Measurements from ENCODE around the gene NFILZ.

NFILZ gene, protein sequence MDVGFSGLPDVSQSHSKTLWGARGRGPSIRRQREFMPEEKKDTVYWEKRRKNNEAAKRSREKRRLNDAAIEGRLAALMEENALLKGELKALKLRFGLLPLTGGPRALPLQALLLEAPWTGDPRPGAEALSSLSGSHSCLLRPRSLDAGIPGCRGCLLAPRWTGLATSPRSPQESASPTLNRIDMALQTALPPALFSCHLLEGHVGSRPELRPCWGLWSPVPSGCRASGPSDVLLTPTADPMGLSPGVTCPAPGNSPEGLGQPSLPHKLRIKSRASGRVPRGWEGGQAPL

DNA sequence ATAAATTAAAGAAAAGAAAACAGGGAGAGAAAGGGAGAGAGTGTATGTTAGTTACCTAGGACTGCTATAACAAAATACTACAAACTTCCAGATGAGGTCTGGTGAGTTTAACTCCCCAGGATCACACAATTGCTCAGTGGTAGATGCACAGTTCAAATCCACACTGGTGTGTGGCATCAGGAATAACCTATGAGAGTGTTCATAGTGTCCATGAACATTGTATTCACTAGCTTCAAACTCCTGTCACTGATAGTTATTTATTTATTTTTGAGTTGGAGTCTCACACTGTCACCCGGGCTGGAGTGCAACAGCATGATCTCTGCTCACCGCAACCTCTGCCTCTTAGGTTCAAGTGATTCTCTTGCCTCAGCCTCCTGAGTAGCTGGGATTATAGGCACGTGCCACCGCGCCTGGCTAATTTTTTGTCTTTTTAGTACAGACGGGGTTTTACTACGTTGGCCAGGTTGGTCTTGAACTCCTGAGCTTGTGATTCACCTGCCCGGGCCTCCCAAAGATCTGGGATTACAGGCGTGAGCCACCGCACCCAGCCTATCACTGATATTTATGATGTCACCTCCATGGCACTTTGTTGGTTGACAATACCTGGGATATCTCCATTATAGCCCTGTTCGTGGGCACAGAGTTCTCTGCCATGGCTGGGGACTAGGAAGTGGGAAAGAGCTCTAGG lies at the start of gene NFILZ:
Gene NFILZ (plus strand): TSS at position 638 of the 688 bp plus-strand sequence. CDS start 46,133 bp downstream, outside the sequence.
- DNase-seq = no peak

DNA sequence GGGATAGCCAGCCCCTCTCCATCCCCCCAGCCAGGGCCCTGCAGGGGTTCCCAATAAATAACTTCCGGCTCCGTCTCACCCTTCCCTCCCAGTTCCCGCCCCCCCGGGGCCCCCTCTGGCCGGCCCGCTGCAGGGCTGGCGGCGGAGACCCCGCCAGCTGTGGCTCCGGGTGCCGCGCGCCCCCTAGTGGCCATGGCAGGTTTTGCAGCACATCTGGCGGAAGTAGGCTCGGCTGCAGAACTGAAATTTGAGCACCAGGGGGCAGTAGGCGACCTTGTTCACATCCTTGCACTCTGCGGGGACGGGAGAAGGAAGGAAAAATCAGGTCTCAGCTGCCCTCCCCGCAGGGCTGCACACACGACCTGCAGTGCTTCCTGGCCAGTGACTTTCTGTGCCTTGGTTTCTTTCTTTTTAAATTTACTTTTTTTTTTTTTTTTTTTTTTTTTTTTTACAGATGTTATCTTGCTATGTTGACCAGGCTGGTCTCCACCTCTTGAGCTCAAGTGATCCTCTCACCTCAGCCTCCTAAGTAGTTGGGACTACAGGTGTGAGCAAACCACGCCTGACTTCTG lies 49.6 kb upstream of the NFILZ start:
- DNase-seq = peak; percentile 49

DNA sequence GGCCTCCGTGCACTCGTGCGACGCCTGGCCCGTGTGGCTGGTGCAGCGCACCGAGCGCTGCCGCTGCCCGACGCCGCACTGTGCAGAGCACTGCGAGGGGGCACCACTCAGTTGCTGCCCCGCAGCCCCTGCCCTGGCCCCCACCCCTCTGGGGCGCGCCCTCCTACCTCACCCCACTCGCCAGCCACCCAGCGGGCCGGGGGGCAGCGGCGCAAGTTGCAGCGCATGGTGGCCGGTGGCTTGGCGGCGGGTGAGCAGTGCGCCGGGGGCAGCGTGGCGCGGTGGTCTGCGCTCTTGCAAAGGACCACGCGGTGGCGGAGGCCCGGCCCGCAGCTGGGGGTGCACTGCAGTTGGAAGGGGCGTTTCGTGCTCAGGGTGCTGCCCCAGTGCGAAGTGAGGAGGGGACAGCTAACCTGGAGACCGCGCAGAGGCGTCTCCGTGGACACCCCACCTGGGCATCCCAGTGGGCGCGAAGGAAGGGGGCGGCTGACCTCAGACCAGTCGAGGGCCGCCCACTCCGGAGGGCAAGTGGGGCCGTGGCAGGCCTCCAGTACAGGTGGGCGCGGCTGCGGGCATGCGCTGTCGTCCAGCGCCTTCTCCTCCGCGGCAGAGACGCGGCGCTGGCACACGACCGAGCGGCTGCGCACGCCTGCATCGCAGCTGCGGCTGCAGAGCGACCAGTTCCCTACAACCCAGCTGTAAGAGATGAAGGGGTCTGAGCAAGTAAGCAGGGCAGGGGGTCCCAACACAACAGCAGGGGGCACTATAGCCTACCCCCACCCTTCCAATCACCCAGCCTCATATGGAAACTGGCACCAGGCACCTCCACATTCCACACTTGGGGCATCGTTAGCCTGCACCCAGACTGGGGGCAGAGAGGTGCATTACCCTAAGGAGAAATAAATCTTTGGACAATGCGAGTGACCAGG lies 45.2 kb upstream of the NFILZ start:
- DNase-seq = no peak

DNA sequence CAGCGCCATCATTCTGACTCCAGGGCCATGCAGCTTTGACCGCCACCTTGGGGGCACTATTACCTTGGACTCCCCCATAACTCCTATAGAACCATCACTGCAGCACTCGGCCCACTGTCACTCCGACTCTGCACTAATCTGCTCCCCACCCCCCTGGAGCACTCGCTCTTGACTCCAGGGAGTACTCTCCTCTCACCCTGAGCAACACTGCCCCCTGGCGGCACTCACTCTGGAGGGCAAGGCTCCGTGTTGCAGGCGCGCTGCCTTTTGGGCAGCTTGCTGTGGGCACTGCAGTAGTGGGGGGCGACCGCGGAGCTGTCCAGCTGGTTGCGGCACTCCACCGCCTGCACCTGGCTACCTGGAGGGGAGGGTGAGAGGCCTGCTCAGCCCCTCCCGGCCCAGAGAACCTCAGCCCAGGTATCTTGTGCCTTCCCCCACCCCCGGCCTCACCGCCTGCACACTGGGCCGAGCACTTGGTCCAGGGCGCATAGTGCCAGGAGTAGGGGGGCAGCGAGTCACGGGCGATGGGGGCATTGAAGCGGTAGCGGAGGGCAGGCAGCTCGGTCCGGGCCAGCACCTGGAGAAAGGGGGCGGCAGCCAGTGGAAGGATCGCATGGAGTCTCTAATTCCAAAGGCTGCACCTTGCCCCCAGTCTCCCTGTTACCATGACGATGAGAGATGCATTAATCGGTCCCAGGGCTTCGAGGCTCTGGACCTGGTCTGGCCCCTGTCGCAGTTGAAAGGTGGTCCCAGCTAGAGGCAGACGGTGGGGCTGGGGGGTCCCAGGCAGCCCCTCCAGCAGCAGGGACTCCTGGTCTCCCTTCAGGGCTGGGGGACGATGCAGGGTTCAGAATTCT lies 44.3 kb upstream of the NFILZ start:
- no peak for DNase-seq

DNA sequence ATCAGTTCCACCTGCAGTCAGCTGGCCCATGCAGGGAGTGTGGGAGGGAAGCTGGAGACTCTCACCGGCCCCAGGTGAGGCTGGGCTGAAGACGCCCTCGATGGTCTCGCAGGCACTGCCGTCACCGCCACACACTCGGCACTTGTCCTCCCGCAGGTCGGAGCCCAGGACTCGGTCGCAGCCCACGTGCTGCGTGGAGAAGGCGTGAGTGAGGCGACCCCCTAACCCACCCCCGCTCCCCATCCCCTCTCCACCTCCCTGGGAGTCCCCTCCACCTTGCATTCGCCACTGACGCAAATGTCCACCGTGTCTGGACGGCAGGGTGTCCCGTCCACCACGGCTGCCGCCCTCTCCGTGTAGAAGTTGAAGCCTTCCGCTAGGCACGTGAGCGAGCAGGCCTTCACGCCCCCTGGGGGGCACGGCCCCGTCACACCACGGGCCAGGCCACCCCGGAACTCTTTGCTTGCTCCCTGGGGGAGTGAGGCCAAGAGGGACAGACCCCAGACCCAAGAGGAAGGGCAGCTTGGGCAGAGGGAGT lies 41.2 kb upstream of the NFILZ start:
- DNase-seq = no peak

DNA sequence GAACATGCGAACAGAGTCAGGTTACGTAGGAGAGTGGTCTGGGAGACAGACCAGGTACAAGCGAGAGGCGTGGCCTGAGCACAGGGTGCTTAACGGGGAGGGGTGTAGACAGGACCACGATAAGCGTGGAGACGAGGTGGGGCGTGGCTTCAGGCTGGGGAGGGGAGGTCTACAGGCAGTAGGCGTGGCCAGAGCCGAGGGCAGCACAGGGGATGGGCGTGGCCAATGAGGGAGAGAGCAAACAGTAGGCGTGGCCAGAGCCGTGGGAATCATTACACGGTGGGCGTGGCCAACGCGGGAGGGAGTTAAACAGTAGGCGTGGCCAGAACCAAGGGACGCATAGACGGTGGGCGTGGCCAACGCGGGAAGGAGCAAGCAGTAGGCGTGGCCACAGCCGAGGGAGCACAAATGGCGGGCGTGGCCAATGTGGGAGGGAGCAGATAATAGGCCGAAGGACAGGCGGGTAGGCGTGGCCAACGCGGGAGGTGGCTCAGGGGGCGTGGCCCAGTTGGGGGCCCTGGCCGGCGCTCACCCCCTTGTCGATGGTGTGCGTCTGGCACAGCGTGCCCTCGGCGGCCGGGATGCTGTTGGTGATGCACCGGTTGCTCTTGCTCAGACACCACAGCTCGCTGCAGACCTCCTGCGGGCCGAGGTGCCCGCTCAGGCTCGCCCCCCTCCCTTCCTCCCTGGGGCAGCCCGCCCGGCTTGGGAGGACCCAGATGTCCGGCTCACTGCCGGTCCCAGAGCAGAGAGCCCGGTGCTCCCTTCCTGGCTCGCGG lies 38.0 kb upstream of the NFILZ start:
- peak; percentile 80 for DNase-seq

DNA sequence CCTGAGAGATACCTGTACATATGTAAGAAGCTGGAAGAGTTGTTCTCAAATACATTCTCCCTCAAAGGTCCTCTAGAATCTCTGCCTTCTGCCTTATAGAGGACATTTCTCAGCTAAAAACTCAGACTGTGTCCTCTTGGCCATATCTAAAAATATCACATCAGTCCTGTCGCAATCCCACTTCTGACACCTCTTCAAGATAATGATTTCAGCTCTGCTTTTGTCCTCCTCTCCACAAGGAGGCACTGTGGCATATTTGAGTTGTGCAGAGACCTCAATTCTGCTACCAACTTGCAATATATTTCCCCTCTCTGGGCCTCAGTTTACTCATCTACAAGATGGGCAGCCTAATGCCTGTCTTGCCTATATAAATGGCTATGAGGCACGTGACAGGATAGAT lies 36.5 kb upstream of the NFILZ start:
- DNase-seq = no peak

DNA sequence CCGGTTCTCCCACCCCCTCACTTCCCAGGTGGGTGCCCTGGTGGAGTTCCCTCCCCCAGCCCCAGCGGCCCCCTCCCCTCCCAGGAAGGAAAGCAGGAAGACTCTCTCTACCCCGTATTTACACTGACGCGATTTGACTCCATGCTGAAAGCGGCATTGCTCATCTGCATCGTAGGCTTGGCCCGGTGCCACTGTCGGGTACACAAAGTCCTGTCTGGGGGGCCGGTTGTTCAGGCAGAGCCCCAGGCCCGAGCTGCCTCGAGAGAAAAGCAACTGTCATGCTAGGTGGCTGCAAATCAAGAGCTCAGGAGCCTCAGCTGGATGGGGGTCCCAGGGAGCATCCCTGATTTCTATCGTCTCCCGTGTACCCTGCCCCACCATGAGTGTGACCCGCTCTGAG lies 34.8 kb upstream of the NFILZ start:
- no peak for DNase-seq

DNA sequence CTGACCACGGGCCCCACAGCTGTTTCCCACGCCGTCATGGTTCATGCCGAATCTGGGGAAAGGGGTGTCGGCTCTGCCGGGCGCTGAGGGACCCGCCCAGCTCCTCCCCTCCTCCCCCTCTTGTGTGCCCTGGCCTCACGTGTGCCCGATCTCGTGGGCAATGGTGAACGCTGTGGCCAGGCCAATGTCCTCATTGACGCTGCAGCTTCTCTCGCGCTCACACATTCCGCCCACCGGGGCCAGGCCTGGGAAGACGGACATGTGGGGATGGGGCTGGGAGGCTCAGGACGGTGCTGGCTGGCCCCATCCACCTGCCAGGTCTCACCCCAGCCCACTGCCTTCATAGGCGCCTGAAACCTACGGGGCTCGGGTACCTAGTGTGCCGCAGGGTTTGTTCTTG lies 34.3 kb upstream of the NFILZ start:
- DNase-seq = no peak

DNA sequence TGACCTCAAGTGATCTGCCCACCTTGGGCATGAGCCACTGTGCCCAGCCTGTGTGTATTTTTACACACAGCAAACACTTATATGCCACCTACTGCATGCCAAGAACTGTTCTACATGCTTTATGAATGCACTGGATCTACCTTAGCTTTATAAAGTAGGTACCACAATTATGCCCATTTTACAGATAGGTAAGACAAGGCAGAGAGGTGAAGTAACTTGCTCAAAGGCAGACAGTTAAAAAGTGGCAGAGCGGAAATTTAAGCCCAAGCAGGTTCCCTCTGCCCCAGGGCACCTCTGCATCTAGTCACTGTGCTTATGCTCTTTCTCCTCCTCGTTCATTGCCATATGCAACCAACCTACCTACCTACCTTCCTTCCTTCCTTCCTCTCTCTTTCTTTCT lies 30.4 kb upstream of the NFILZ start:
- no peak for DNase-seq

DNA sequence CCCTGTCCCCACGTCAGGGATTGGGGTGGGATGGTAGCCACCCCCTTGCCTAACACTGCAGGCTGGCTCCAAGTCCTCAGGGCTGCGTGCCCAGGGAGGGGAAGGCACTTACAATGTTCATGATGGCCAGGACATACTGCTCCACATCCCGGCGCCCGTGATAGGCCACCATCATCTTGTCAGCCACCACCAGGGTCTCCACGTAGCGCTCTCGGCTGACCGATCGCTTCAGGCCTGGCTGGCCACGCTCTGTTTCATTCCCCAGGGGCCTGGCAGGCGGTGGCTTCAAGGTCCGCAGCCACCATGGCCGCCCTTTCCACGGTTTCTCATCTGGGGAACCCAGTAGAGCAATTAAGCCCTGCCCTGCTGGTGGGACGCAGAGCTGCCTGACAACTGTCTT lies 29.6 kb upstream of the NFILZ start:
- DNase-seq = no peak

DNA sequence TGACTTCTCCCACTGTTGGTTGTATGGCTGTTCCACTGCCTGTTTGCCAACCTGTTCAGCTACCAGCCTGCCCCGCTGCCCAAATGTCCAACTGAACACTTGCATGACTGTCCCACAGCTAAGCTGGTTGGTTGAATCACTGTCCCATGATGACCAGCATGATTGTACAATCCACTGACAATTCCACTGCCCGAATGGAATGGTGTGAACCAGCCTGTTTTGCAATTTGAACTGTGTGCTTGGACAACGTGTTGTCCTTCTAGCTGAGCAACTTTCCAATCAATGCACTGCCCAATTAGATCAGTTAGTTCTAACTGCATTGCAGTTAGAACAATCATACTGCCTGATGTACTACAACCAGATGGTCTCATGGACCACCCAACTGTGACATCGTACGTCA lies 28.6 kb upstream of the NFILZ start:
- DNase-seq = no peak

DNA sequence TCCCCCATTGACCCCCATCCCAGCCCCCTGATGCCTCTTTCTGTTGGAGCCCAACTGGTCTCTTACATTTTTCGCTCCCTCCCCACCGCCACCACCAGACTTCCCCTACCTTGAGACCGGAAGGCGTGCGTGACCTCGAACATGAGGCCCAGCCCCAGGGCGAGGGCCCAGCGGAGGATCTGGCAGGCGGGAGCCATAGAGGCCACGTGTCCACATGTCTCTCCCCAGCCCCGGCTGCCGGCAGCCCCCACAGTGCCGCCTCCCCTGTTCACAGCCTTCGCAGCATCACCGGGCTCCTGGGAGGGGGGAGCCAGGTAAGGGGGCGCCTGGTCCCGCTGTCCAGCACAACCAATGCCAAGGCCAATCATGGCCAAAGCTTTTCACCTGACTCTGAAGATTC lies 24.9 kb upstream of the NFILZ start:
- DNase-seq = no peak

DNA sequence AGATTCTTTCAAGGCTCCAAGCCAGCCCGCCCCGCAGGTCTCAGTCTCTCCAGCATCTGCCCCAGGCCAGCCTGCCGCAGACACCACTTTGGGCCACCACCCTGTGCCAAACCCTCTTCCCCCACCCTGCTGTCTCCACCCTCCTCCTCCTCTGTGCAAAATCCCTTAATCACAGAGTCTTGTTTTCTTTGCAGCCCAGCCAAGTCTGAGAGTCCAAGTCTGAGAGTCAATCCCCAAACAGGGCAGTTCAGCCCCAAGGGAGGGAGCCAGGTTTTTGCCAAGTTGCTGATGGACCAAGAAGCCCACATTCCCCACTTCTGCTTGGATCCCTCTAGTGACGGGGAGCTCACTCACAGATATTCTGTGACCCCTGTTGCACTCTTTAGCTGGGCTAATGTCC lies 23.0 kb upstream of the NFILZ start:
- no peak for DNase-seq

DNA sequence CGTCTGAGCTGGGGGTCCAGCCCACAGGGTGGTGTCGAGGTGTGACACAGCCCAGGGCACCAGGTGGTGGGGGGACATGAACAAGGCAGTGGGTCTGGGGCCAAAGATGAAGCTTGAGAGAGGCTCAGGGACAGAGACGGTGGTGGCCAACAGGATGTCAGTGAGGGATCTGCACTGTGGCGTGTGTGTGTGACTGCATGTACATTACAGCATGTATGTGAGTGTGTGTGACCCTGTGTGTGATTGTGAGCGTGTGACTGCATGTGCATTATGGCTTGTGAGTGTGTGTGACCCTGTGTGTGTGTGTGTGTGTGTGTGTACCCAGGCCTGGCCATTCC lies 21.5 kb upstream of the NFILZ start:
- DNase-seq = no peak

DNA sequence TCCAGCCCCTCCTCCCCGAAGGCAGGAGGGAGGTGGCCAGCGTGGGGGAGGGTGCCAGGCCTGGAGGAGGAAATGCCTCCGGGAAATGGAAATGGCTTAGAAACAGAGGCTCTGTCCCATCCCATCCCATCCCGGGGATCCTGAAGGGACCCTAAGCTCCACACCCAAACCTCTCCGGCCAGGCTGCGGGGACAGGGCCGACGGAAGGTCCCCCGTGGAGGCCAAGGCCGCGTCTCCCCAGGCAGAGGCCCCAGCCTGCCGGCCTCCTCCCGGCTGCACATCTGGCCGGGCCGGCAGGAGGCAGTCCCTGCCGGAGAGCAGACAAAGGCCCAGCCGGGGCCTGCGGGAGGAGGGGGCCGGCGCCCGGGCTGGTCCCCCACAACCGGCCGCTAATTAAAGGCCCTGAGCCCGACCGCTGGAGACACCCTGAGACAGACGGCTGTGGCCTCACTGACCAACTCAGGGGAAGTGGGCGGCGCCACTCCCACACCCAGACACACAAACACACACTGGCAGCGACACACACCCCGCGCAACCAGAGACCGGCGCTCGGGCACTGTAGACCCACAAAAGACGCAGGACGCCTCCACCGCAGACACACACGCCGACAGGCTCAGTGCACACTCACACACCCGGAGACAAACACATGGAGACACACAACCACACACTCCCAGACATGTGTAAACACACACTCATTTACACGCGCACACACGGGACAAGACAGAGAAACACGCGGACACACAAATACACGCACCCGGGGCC lies 21.0 kb upstream of the NFILZ start:
- peak; percentile 86 for DNase-seq

DNA sequence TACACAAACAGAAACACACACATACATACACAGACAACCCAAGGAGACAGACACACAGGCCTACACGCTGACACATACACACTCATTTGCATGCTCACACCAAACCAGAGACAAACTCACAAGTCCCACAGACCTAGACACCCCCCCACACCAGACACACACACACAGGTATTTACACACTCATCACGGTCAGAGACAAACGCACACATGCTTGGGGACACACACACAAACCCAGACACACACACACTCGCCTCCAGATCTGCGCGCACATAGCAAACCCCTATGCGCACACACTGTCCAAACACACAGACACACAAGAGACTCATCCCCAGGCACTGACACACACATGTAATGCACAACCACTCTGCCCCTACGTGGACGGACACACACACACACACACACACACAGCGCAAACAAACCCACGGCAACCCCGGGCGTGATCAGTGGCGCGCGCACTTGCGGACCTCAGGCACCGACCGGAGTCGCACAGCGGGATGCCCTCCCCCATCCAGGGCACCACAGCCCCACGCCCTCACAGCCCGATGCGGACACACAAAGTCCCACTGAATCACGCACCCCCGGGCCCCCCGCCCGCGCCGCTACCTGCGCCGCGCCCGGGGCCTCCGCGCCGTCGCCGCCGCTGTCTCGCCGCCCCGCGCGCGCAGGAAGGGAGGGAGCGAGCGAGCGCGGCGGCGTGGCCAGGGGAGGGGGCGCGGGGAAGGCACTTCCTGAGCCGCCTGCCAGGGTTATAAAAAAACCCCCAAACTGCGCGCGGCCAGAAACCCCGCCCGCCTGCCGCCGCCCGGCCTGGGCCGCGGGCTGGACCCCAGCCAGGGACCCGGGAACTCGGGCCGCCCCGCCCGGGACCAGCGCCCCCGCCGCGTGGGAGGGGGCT lies 20.1 kb upstream of the NFILZ start, which contains the start of gene ADAMTS10:
Gene ADAMTS10 (minus strand): TSS at position 675 of the 895 bp plus-strand sequence. CDS start 5,005 bp downstream, outside the sequence.
- DNase-seq = peak; percentile 53

DNA sequence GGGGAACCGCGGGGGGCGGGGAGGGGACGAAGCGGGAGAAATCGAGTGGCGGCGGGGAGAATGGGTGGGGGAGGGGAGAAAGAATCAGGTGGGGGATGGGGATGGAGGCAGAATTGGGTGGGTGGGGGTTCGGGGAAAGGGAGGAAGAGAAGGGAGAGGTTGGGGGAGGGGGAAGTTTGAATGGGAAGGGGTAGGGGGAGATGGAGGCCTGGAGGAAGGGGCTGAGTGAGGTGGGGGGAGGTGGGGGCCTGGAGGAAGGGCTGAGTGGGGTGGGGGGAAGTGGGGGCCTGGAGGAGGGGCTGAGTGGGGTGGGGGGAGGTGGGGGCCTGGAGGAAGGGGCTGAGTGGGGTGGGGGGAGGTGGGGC lies 19.5 kb upstream of the NFILZ start:
- DNase-seq = no peak

DNA sequence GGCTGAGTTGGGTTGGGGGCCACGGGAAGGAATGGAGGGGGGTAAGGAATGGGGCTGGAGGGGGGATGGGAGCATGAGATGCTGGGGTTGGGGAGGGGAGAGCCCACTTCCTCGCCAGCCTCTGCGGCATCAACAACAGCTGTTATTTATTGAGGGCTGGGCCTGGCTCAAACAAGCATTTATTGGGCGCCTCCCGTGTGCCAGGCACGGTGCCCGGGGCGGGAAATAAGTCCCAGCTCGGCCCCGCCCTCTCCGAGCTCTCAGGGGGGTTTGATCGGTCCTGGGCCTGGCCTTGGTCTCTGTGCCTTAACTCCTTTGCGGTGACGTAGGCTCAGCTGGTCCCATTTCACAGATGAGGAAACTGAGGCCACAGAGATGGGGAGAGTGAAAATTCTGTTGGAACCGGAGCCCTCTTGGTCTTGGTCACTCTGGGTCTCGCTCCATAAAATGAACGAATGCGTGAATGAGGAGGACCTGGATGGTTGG lies 19.0 kb upstream of the NFILZ start:
- DNase-seq = no peak
